ENCODE results near the gene KIAA0930.
"Not testable (repeated sequence)": the region's sequence is repeated elsewhere in the genome, so short reads cannot be mapped to it uniquely, and the experiment has no call there.

Gene KIAA0930

DNA sequence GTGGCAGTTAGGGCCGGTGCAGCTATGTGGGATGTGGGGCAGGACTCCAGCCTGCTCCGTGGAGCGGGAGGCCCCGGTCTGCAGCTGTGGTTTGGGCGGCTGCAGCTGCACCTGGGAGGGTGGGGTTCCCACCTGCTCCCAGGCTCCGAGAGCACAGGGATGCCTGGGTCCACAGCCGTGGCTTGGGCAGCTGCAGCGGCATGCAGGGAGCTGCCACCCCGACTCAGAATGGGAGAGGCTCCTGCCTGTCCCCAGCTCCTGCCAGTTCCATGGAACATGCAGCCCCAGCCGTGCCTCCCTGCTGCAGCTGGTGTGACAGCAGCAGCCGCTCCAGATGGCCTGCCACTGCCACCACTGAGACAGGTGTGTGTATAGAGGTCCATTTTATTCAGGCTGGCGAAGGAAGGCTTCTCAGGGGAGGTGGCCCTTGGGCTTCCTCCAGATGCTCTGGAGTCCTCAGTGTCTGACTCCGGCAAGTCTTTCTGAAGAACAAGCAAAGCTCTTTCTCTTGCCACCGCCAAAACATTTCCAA, 22.3 kb upstream of the KIAA0930 start:
- no peak overlapping the region for H3K27ac ChIP-seq (ENCODE audit: insufficient read depth, low read depth, low read length, poor library complexity, severe bottlenecking)
- no peaks in the 10 kb centered on the region for H3K36me3 ChIP-seq (ENCODE audit: control insufficient read depth, insufficient read depth, low read length)
- H3K27me3 ChIP-seq (ENCODE audit: control insufficient read depth, insufficient read depth, low read length, poor library complexity, severe bottlenecking) = no peaks in the 10 kb centered on the region
- H3K4me1 ChIP-seq (ENCODE audit: control insufficient read depth, insufficient read depth, low read length) = no peaks in the 10 kb centered on the region
- no peaks in the 10 kb centered on the region for H3K9me3 ChIP-seq (ENCODE audit: control insufficient read depth, low read length)
- H3K4me3 ChIP-seq (ENCODE audit: insufficient read depth, low read depth, low read length) = no peak overlapping the region
- WGBS, 2 experiments = 92 to 93% methylated on average over 14 of the region's 14 CpGs

DNA sequence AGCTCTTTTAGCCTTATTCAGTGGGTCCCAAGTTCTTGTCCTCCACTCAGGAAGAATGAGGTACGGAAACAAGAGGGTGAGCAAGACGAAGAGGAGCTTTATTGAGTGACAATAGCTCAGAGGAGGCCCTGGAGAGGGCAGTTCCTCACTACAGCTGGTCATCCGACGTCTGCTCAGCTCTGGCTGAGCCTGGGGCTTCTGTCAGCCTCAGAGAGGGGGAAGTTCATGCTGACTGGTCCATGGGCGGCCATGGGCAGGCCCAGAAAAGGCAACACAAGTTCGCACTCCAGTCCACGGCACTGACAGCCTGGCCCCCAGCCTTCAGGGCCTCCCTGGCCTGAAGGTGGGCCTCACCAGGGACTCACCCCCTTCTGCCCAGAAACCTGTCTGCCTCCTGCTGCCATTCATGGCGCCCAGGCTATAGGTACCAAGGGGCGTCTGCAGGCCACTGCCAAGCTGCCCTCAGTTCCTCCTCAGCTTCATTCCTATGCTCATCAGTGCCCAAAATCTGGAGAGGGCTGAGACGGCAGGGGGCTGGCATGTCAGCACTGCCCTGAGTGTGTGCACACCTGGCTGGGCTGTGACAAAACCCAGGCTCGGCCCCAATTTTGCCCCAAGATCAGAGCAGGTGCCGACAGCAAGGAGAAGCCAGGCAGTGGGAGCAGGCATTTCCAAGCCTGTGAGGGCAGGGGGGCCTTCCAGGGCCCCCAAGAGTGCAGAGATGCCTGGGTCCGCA, 21.7 kb upstream of the KIAA0930 start:
- H3K4me1 ChIP-seq (ENCODE audit: control insufficient read depth, insufficient read depth, low read length) = no peaks in the 10 kb centered on the region
- H3K36me3 ChIP-seq (ENCODE audit: control insufficient read depth, insufficient read depth, low read length) = no peaks in the 10 kb centered on the region
- H3K27ac ChIP-seq (ENCODE audit: insufficient read depth, low read depth, low read length, poor library complexity, severe bottlenecking) = no peak overlapping the region
- no peaks in the 10 kb centered on the region for H3K27me3 ChIP-seq (ENCODE audit: control insufficient read depth, insufficient read depth, low read length, poor library complexity, severe bottlenecking)
- no peak overlapping the region for H3K4me3 ChIP-seq (ENCODE audit: insufficient read depth, low read depth, low read length)
- WGBS, 2 experiments = 83 to 85% methylated on average over 13 of the region's 13 CpGs
- H3K9me3 ChIP-seq (ENCODE audit: control insufficient read depth, low read length) = no peaks in the 10 kb centered on the region

DNA sequence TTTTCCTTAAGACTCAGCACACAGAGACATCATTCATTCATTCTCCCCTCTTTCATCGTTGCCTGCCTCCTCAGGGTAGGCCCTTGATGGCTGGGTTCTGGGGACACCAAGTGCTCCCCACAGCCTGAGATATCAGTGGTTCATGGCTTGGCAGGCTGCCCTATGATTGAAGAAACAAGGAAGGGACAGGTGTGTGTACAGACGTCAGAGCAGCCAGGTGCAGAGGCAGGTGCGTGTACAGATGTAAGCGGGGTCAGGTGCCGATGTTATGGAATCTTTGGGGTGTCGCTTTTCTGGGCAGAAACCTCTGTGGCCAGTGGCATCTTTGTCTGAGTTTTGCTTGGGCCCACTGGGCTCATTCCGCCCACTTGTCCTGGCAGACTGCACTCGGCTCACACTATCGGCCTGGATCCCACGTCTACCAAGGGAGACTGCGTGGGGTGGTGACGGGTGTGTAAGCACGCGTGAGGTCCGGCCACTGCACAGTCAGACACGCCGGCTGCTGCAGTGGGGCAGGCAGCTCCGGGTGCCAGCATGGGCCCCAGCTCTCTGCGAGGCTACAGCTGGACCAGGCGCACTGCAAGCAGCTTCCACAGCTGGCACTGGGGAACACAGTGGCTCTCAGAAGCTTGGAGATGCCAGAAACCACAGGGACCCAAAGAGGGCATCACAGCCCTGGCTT, 20.9 kb upstream of the KIAA0930 start:
- no peak overlapping the region for H3K27ac ChIP-seq (ENCODE audit: insufficient read depth, low read depth, low read length, poor library complexity, severe bottlenecking)
- no peaks in the 10 kb centered on the region for H3K4me1 ChIP-seq (ENCODE audit: control insufficient read depth, insufficient read depth, low read length)
- 95% methylated on average over 20 of the region's 20 CpGs for WGBS, 2 experiments

DNA sequence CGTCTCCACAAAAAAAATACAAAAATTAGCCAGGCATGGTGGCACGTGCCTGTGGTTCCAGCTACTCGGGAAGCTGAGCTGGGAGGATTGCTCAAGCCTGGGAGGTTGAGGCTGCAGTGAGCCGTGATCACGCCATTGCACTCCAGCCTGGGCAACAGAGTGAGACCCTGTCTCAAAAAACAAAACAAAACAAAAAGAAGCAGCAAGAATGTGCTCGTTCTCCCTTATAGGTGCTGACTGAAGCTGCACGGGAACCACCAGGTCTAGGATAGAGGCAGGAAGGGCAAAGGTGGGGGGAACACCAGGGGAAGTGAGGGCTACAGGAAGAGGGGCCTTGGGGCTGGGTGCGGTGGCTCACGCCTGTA, 19.7 kb upstream of the KIAA0930 start:
- not testable (repeated sequence) for H3K4me1 ChIP-seq (ENCODE audit: control insufficient read depth, insufficient read depth, low read length); H3K27ac ChIP-seq (ENCODE audit: insufficient read depth, low read depth, low read length, poor library complexity, severe bottlenecking); H3K27me3 ChIP-seq (ENCODE audit: control insufficient read depth, insufficient read depth, low read length, poor library complexity, severe bottlenecking); H3K36me3 ChIP-seq (ENCODE audit: control insufficient read depth, insufficient read depth, low read length); H3K4me3 ChIP-seq (ENCODE audit: insufficient read depth, low read depth, low read length); H3K9me3 ChIP-seq (ENCODE audit: control insufficient read depth, low read length)
- 92 to 93% methylated on average over 9 of the region's 9 CpGs for WGBS, 2 experiments

More for the DNA sequence above, 20.9 kb upstream of the KIAA0930 start:
- Histone ChIP-seq H3K36me3 (ENCODE audit: control insufficient read depth, insufficient read depth, low read length) (no peaks in the 10 kb centered on the region), H3K9me3 (ENCODE audit: control insufficient read depth, low read length) (no peaks in the 10 kb centered on the region), H3K27me3 (ENCODE audit: control insufficient read depth, insufficient read depth, low read length, poor library complexity, severe bottlenecking) (no peaks in the 10 kb centered on the region), H3K4me3 (ENCODE audit: insufficient read depth, low read depth, low read length) (no peak overlapping the region)

DNA sequence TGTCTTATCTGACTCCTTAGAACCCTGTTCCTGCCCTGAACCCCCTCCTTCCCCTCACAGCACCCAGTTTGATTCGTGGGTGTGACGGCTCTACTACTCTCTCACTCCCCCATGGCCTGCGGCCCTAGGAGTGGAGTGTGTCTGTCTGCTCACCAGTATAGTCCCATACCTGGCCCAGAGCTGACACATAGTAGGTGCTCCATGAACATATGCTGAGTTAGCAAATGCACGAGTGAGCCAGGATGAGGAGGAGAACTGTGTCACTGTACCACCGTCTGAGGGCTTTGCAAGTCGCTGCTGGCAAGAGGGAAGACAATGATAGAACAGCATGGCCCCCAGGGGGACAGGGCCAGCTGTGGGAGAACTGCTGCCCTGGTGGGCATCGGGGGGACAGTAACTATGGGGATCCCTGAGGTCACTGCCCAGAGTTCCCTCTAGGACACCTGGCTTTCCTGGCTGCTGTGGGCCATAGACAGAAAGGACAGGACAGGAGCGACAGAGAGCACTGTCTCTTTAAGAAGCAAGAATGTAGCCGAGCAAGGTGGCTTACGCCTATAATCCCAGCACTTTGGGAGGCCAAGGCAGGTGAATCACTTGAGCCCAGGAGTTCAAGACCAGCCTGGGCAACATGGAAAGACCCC, 19.2 kb upstream of the KIAA0930 start:
- Histone ChIP-seq H3K27me3 (ENCODE audit: control insufficient read depth, insufficient read depth, low read length, poor library complexity, severe bottlenecking) (no peaks in the 10 kb centered on the region), H3K4me3 (ENCODE audit: insufficient read depth, low read depth, low read length) (no peak overlapping the region), H3K36me3 (ENCODE audit: control insufficient read depth, insufficient read depth, low read length) (no peaks in the 10 kb centered on the region), H3K9me3 (ENCODE audit: control insufficient read depth, low read length) (no peaks in the 10 kb centered on the region), H3K27ac (ENCODE audit: insufficient read depth, low read depth, low read length, poor library complexity, severe bottlenecking) (no peak overlapping the region), H3K4me1 (ENCODE audit: control insufficient read depth, insufficient read depth, low read length) (no peaks in the 10 kb centered on the region)
- 82 to 85% methylated on average over 10 of the region's 10 CpGs for WGBS, 2 experiments

DNA sequence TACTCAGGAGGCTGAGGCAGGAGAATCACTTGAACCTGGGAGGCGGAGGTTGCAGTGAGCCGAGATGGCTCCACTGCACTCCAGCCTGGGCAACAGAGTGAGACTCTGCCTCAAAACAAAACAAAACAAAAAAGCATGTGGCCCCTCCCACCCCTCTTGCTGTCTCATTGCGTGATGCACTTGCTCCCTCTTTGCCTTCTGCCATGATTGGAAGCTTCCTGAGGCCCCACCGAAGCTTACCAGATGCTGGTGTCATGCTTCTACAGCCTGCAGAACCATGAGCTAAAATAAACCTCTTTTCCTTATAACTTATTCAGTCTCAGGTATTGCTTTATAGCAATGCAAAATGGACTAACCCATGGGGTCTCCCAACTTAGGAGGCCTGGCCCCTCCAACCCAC, 17.2 kb upstream of the KIAA0930 start:
- H3K27me3 ChIP-seq (ENCODE audit: control insufficient read depth, insufficient read depth, low read length, poor library complexity, severe bottlenecking); H3K4me3 ChIP-seq (ENCODE audit: insufficient read depth, low read depth, low read length); H3K36me3 ChIP-seq (ENCODE audit: control insufficient read depth, insufficient read depth, low read length); H3K27ac ChIP-seq (ENCODE audit: insufficient read depth, low read depth, low read length, poor library complexity, severe bottlenecking); H3K4me1 ChIP-seq (ENCODE audit: control insufficient read depth, insufficient read depth, low read length); H3K9me3 ChIP-seq (ENCODE audit: control insufficient read depth, low read length): not testable (repeated sequence)
- WGBS, 2 experiments = 90 to 93% methylated on average over 4 of the region's 4 CpGs

DNA sequence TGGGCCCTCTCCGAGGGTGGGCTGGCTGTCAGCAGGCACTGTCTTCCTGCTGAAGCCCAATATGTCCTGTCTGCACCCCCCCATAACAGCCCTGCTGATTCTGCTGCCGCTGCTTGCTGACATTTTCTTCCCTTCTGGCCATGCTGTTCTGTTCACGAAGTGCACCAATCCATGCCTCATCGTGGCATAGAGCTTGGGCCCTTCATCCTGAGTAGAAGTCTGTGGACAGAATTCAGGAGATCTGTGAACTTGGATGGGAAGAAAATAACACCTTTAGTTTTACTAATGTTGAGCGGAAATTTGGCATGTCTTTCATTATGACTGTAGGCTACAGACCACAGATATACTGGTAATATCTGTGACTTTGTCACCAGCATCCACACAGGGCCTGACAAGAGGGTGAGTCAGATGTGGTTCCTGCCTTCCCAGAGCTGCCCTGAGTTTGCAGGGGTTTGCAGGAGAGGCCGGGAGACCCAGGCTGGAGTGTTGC, 14.1 kb upstream of the KIAA0930 start:
- no peak overlapping the region for H3K4me3 ChIP-seq (ENCODE audit: insufficient read depth, low read depth, low read length)
- 85 to 90% methylated on average over 6 of the region's 6 CpGs for WGBS, 2 experiments
- H3K9me3 ChIP-seq (ENCODE audit: control insufficient read depth, low read length) = no peaks in the 10 kb centered on the region
- H3K27me3 ChIP-seq (ENCODE audit: control insufficient read depth, insufficient read depth, low read length, poor library complexity, severe bottlenecking) = no peaks in the 10 kb centered on the region
- no peak overlapping the region for H3K27ac ChIP-seq (ENCODE audit: insufficient read depth, low read depth, low read length, poor library complexity, severe bottlenecking)
- no peaks in the 10 kb centered on the region for H3K4me1 ChIP-seq (ENCODE audit: control insufficient read depth, insufficient read depth, low read length)
- H3K36me3 ChIP-seq (ENCODE audit: control insufficient read depth, insufficient read depth, low read length) = no peaks in the 10 kb centered on the region

DNA sequence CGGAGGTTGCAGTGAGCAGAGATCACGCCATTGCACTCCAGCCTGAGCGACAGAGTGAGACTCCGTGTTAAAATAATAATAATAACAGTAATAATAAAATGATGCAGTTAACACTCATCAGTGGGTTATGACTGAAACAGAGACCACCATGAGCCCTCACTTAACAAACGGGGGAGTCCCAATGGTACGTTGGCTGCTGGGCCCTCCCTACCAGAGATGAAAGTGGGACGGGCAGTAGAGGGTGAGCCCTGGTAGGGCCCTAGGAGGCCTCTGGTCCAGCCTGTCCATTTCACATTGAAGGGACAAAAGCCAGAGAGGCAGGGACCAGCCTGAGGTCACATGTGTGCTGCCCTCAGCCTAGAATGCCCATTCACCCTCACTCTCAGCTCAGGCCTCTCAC, 13.7 kb upstream of the KIAA0930 start:
- H3K4me1 ChIP-seq (ENCODE audit: control insufficient read depth, insufficient read depth, low read length) = no peaks in the 10 kb centered on the region
- H3K27ac ChIP-seq (ENCODE audit: insufficient read depth, low read depth, low read length, poor library complexity, severe bottlenecking) = no peak overlapping the region
- H3K36me3 ChIP-seq (ENCODE audit: control insufficient read depth, insufficient read depth, low read length) = no peaks in the 10 kb centered on the region
- H3K4me3 ChIP-seq (ENCODE audit: insufficient read depth, low read depth, low read length) = no peak overlapping the region
- H3K27me3 ChIP-seq (ENCODE audit: control insufficient read depth, insufficient read depth, low read length, poor library complexity, severe bottlenecking) = no peaks in the 10 kb centered on the region
- no peaks in the 10 kb centered on the region for H3K9me3 ChIP-seq (ENCODE audit: control insufficient read depth, low read length)
- WGBS, 2 experiments = 91 to 94% methylated on average over 6 to 7 of the region's 7 CpGs

DNA sequence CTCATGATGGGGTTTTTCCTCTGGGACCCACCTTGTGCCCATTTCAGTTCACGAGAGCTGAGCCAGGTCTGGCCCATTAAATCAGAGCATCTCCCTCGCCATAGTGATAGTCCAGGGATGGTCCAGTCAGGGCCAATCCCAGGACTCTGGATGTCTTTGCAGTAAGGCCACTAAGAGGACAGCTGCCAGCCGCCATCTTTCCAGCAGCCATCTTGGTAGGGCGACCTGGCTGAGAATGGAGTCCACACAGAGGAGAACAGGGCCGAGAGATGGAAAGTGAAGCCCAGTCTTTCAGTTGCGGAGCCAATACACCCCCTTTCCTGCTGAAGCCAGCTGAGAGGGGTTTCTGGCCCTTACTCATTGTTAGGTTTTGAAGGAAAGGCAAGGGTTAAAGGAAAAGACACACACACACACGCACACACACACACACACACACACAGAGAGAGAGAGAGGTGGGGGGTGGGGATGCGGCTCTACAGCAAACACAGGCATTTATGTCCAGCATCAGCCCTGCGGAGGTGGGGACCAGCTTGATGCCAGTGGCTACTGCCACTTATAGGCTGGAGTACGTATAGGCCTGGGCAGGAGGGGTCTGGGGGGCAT, 12.4 kb upstream of the KIAA0930 start:
- Histone ChIP-seq H3K27me3 (ENCODE audit: control insufficient read depth, insufficient read depth, low read length, poor library complexity, severe bottlenecking) (no peaks in the 10 kb centered on the region), H3K4me1 (ENCODE audit: control insufficient read depth, insufficient read depth, low read length) (no peaks in the 10 kb centered on the region), H3K9me3 (ENCODE audit: control insufficient read depth, low read length) (no peaks in the 10 kb centered on the region), H3K4me3 (ENCODE audit: insufficient read depth, low read depth, low read length) (no peak overlapping the region), H3K36me3 (ENCODE audit: control insufficient read depth, insufficient read depth, low read length) (no peaks in the 10 kb centered on the region), H3K27ac (ENCODE audit: insufficient read depth, low read depth, low read length, poor library complexity, severe bottlenecking) (no peak overlapping the region)
- 88 to 92% methylated on average over 9 of the region's 10 CpGs for WGBS, 2 experiments

DNA sequence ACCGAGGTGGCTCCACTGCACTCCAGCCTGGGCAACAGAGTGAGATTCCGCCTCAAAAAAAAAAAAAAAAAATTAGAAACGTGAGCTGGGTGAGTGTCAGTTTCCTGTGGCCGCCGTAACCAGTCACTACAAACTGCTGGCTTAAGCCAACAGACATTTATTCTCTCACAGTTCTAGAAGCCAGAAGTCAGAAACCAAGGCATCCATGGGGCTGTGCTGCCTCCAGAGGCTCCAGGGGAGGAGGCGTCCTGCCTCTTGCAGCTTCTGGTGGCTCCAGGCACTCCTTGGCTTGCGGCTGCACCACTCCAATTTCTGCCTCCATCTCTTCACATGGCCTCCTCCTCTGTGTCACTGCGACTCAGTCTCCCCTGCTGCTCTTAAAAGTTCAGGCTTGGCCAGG, 11.1 kb upstream of the KIAA0930 start:
- no peaks in the 10 kb centered on the region for H3K9me3 ChIP-seq (ENCODE audit: control insufficient read depth, low read length)
- H3K4me3 ChIP-seq (ENCODE audit: insufficient read depth, low read depth, low read length) = no peak overlapping the region
- H3K4me1 ChIP-seq (ENCODE audit: control insufficient read depth, insufficient read depth, low read length) = no peaks in the 10 kb centered on the region
- no peaks in the 10 kb centered on the region for H3K27me3 ChIP-seq (ENCODE audit: control insufficient read depth, insufficient read depth, low read length, poor library complexity, severe bottlenecking)
- no peak overlapping the region for H3K27ac ChIP-seq (ENCODE audit: insufficient read depth, low read depth, low read length, poor library complexity, severe bottlenecking)
- 89 to 92% methylated on average over 8 of the region's 8 CpGs for WGBS, 2 experiments
- H3K36me3 ChIP-seq (ENCODE audit: control insufficient read depth, insufficient read depth, low read length) = no peaks in the 10 kb centered on the region
